GM18858 (cell line): ENCODE data around the gene PTGFRN.
"Not testable (repeated sequence)": the region's sequence is repeated elsewhere in the genome, so short reads cannot be mapped to it uniquely, and the experiment has no call there.

Experiments
- ATAC-seq: cut with Tn5 transposase; IDR thresholded peaks from one replicate; pipeline ENCODE4 v1.9.1; 2021; ENCODE audit not compliant: unreplicated experiment

The PTGFRN gene

GRCh38 chr1:116909512-116910378 lies at the start of gene PTGFRN:
TSS of gene PTGFRN (plus strand) at chr1:116909916. CDS start at chr1:116910204, 288 bp downstream.
- no peak for ATAC-seq

GRCh38 chr1:116860167-116860566 lies 49.5 kb upstream of the PTGFRN start:
- ATAC-seq = not testable (repeated sequence)

- ATAC-seq = no peak
These were observed 48.6 kb upstream of the PTGFRN start for GRCh38 chr1:116861137-116861536.

GRCh38 chr1:116863031-116863430 lies 46.7 kb upstream of the PTGFRN start:
- ATAC-seq = not testable (repeated sequence)

- ATAC-seq = not testable (repeated sequence)
These were observed 43.2 kb upstream of the PTGFRN start for GRCh38 chr1:116866478-116866877.

GRCh38 chr1:116868385-116868784 lies 41.3 kb upstream of the PTGFRN start:
- no peak for ATAC-seq

- no peak for ATAC-seq
These were observed 40.1 kb upstream of the PTGFRN start for GRCh38 chr1:116869611-116870010.

DNA sequence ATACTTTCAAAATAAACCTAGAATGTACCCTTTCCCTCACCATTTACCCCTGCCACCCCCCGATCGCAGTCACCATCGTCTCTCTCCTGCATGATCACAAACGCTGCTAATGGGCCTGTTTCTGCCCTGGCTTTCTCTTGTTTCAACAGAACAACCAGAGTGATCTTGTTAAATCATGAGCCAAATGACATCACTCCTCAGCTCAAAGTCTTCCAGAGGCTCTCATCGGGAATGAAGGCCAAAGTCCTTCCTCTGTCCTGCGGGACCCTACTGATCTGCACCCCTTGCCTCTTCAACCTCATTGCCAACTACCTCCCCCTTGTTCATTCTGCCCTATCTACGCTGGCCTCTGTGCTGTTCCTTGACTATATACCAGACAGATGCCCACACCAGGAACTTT lies 39.4 kb upstream of the PTGFRN start:
- no peak for ATAC-seq

GRCh38 chr1:116871779-116872146 lies 38.0 kb upstream of the PTGFRN start:
- ATAC-seq = no peak

DNA sequence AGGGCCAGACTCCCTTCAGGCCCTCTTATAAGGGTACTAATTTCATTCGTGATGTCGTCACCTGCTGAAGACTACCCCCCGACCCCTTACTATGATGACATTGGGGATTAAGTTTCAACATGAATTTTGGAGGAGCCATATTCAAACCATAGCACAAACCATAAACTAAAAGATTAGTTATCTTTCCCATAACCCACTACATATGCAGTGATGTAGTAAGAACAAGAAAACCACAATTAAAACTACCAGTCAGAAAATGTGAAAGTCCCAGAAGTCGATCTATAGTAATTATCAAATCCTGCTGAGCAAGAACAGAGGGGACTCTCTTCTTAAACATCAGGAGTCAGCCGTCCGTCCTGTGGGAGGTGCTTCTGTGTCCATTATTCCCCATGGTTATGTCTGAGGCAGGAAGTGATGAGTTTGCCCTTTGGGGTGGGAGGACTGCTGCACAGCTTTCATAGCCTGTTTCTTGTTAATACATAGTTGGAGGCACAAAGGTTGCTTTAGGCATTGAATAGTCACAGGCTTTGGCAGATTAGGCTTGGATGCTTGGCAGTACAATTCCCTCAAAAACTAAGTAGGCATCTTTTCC lies 35.9 kb upstream of the PTGFRN start:
- no peak for ATAC-seq

DNA sequence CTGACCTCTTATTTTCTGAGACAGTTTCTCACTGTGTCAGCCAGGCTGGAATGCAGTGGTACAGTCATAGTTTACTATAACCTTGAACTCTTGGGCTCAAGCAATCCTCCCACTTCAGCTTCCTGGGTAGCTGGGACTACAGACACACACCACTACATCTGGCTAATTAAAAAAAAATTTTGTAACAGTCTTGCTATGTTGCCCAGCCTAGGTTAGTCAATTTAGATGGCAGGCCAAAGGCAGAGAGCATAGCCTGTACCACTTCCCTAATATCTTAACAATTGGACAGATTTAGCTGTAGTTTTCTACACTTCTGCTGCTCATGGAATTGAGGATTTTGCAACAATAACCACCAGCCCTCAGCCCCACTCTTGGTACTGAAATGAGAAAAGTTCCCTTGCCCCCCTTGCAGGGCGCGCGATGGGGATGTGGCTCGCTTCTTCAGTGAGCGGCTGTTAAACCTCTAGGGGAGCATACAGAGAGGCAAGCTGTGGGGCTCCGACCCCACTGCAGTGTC lies 34.9 kb upstream of the PTGFRN start:
- ATAC-seq = no peak

- no peak for ATAC-seq
These were observed 34.3 kb upstream of the PTGFRN start for GRCh38 chr1:116875391-116875790.

- ATAC-seq = not testable (repeated sequence)
These were observed 33.8 kb upstream of the PTGFRN start for GRCh38 chr1:116875946-116876345.

DNA sequence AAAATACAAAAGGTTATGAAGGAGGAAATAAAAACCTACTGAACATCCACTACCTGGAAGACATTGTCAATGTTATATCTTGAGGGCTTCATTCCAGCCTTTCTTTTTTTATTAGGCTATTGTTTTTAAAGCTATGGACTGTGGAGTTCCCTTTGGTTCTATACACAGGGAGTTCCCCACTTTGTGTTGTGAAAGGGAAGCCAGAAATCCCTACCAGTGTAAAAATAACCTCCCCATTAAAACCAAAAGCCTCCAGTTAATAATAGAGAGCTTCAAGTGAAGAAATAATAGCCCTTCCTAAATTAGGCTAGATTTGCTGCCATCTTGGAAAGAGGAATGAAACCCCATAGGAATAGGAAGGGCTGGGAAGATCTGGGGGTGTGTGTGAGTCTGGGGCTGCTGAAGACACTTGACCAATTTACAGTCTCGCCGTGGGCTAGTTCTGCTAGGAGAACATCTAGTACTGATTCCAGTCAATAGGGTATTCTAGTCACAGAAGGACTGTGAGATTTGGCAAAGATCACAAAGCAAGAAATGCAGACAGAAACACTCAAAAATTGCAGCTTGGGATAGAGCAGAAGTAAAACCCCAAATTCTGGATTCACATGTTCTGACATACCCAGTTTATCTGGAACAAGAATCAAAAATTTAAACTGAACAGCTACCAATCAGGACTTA lies 32.4 kb upstream of the PTGFRN start:
- no peak for ATAC-seq

DNA sequence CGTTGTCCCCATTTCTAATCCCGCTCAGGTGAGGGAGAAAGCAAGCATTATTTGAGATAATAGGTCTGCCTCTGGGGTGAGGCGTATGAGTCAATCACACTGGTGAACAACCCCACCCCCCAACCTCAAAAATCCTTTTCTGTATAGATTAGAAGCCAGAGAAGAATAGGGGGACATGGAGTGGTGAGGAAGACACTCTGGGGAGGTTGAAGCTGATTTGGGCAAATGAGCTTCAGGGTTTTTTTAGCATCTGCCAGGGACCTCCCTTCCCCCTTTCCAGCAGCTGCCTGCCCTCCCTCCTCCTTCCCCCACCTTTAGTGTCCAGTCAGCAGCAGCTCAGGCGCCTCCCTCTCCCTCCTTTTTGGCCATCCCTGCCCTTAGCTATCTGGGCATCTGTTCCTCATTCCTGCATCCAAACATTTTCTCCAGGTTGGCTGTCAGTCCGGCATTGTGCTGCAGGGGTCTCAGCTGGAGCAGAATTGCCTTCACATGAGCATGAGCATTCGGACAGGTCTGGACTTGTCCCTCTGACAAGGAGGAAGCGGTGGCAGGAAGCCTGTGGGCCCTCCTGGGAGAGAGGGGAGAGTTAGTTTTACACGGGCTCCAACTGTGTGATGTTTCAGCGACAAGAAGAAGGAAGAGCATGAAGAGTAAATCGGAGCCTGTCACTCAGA lies 30.8 kb upstream of the PTGFRN start:
- no peak for ATAC-seq

- ATAC-seq = no peak
These were observed 30.1 kb upstream of the PTGFRN start for GRCh38 chr1:116879478-116880133.

- no peak for ATAC-seq
These were observed 28.8 kb upstream of the PTGFRN start for GRCh38 chr1:116880917-116881316.

DNA sequence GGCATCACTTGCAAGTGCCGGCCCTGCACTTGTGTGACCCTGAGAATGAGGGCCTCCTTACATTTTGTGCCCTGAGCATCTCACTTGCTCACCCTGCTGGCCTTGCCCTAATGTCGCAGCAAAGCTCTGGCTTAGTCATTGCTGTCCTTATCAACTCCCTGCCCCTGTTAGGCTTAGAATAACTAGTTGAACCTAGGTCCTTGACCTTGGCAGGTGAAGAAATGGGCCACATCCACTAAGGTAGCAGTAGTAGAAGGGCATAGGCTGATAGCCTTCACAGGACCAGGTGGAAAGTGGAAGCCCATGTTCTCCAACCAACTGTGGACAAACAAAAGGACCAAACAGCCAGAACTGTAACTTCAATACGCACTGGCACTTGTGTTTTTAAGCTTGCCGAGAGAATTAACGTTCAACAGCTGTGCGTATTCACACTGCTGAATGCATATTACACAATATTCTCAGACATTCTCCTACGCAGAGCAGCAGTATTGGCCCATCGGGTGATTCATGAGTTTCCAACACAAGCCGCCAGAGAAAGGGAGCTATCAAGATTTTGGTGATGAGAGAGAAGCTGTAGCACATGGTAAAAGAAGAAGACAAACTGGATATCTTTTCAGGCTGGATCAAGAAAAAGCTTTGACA lies 27.7 kb upstream of the PTGFRN start:
- no peak for ATAC-seq

GRCh38 chr1:116882866-116883265 lies 26.9 kb upstream of the PTGFRN start:
- ATAC-seq = no peak

DNA sequence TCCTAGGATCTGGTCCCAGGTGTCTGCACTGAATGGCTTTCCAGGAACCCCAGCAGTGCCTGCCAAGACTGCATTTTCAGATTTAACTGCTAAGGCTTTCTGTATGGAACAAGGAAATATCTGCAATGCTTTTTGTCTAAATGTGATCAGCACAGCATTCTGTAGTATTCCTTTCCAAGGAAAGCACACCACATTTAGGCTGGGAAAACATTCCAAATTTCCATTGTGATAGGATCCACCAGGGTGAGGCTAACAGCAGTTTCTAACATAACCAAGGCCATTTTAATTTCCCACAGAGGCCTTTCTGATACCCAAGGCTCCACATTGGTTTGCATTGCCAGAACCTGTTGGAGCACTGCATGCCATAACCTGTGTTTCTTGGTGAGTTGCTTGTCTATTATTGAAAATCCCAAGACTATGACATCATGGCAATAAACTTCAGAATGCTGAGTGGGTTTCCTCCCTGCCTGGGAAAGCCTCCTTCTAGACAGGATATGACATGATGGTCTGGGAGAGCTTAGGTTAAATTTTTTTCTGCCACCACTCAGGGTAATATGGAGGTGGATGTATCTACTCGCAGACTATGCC lies 23.3 kb upstream of the PTGFRN start:
- no peak for ATAC-seq
